ENCODE measurements around the gene SLC7A4. TPM values are rescaled to one million over a fixed set of nuclear protein-coding genes. Genes with fewer than 3 reads are reported as not detected.

The SLC7A4 gene
- total and polyA plus RNA-seq, 2 donors (not counting 1 experiment from before 2014, with no cell fraction given), result not detected

- Mint-ChIP-seq H3K9me3 (ENCODE audit: insufficient read depth) (no peaks in the 10 kb centered on the region), H3K27ac (no peak overlapping the region), H3K27me3 (peaks cover 4% of the 10 kb centered on the region), H3K4me1 (peaks cover 6% of the 10 kb centered on the region), H3K4me3 (no peak overlapping the region)
- Histone ChIP-seq H3K36me3 (replicated peaks in 1 of 2; ENCODE audit: control extremely low read depth in 1 of 2, control insufficient read depth in 1 of 2, extremely low read depth in 1 of 2, insufficient read depth in 2 of 2, low read length in 1 of 2) (no peaks in the 10 kb centered on the region), H3K4me2 (replicated peaks; ENCODE audit: low read depth, low read length, poor library complexity, severe bottlenecking) (no peak overlapping the region), H3K9ac (ENCODE audit: low read length) (no peak overlapping the region), H3K4me1 (ENCODE audit: control insufficient read depth in 2 of 2, insufficient read depth in 2 of 2, low read length in 2 of 2) (no peaks in the 10 kb centered on the region), H2AFZ (ENCODE audit: insufficient read depth, low read depth, low read length, poor library complexity, severe bottlenecking) (no peak overlapping the region), H3K79me2 (ENCODE audit: control insufficient read depth, insufficient read depth, low read length) (no peaks in the 10 kb centered on the region), H3K27me3 (replicated peaks in 1 of 4; ENCODE audit: control extremely low read depth in 1 of 4, control insufficient read depth in 3 of 4, insufficient read depth in 4 of 4, low read length in 3 of 4) (peaks cover 0 to 2% (median 0%) of the 10 kb centered on the region in 4 experiments), H3K27ac (ENCODE audit: low read length in 2 of 2) (no peak overlapping the region), H3K4me3 (ENCODE audit: control extremely low read depth in 1 of 5, extremely low read depth in 1 of 5, insufficient read depth in 1 of 5, low read depth in 2 of 5, low read length in 4 of 5) (no peak overlapping the region), H3K9me3 (ENCODE audit: control extremely low read depth in 1 of 3, control insufficient read depth in 2 of 3, insufficient read depth in 1 of 3, low read length in 2 of 3) (no peaks in the 10 kb centered on the region), H4K20me1 (ENCODE audit: control insufficient read depth, insufficient read depth, low read length, poor library complexity, severe bottlenecking) (no peaks in the 10 kb centered on the region)
- POLR2A ChIA-PET, result no interaction called here
- intact Hi-C loops (cut with micrococcal nuclease), result no loop called here
- CTCF ChIA-PET, result interaction anchor here (0.7 to 0.9 kb wide), 2 partner anchors 38 to 63 kb away, joined by 3 read pairs; partner anchors contain the start of gene LZTR1
- DNase-seq (no peak), ATAC-seq (ENCODE audit: low read depth) (peak; percentile 43)
- TF ChIP-seq EZH2 (IDR thresholded peaks at IDR 0.05; ENCODE audit: borderline replicate concordance, insufficient read depth, low read depth, low read length, poor library complexity, severe bottlenecking) (no peak), CTCF (IDR thresholded peaks at IDR 0.05) (peak; percentile 53)
- WGBS (ENCODE audit: insufficient coverage), result 66% methylated on average over 7 of the region's 7 CpGs
Observed at GRCh38 chr22:21020802-21021429, 11.4 kb downstream of the SLC7A4 start.

- DNase-seq (no peak), ATAC-seq (ENCODE audit: low read depth) (no peak)
- H3K27me3 Mint-ChIP-seq, result no peaks in the 10 kb centered on the region
- no peak overlapping the region for H3K27ac Mint-ChIP-seq
- Histone ChIP-seq H3K4me1 (ENCODE audit: control insufficient read depth in 2 of 2, insufficient read depth in 2 of 2, low read length in 2 of 2) (peaks cover 14 to 24% of the 10 kb centered on the region in 2 donors), H3K4me3 (ENCODE audit: control extremely low read depth in 1 of 5, extremely low read depth in 1 of 5, insufficient read depth in 1 of 5, low read depth in 2 of 5, low read length in 4 of 5) (no peak overlapping the region), H3K9me3 (ENCODE audit: control extremely low read depth in 1 of 3, control insufficient read depth in 2 of 3, insufficient read depth in 1 of 3, low read length in 2 of 3) (no peaks in the 10 kb centered on the region), H2AFZ (ENCODE audit: insufficient read depth, low read depth, low read length, poor library complexity, severe bottlenecking) (no peak overlapping the region), H4K20me1 (ENCODE audit: control insufficient read depth, insufficient read depth, low read length, poor library complexity, severe bottlenecking) (no peaks in the 10 kb centered on the region), H3K79me2 (ENCODE audit: control insufficient read depth, insufficient read depth, low read length) (no peaks in the 10 kb centered on the region), H3K4me2 (replicated peaks; ENCODE audit: low read depth, low read length, poor library complexity, severe bottlenecking) (no peak overlapping the region), H3K36me3 (replicated peaks in 1 of 2; ENCODE audit: control extremely low read depth in 1 of 2, control insufficient read depth in 1 of 2, extremely low read depth in 1 of 2, insufficient read depth in 2 of 2, low read length in 1 of 2) (no peaks in the 10 kb centered on the region), H3K27me3 (replicated peaks in 1 of 4; ENCODE audit: control extremely low read depth in 1 of 4, control insufficient read depth in 3 of 4, insufficient read depth in 4 of 4, low read length in 3 of 4) (peaks cover 0 to 2% (median 0%) of the 10 kb centered on the region in 4 experiments), H3K9ac (ENCODE audit: low read length) (no peak overlapping the region), H3K27ac (ENCODE audit: low read length in 2 of 2) (no peak overlapping the region)
- ChIA-PET POLR2A (no interaction called here), CTCF (interaction anchor here (1.1 kb wide), 1 partner anchor 31 kb away, joined by 3 read pairs; no protein-coding TSS in a partner anchor)
- TF ChIP-seq EZH2 (IDR thresholded peaks at IDR 0.05; ENCODE audit: borderline replicate concordance, insufficient read depth, low read depth, low read length, poor library complexity, severe bottlenecking) (no peak), CTCF (IDR thresholded peaks at IDR 0.05) (no peak)
- H3K9me3 Mint-ChIP-seq (ENCODE audit: insufficient read depth), result no peaks in the 10 kb centered on the region
- H3K4me1 Mint-ChIP-seq, result peaks cover 22% of the 10 kb centered on the region
- no peak overlapping the region for H3K4me3 Mint-ChIP-seq
- intact Hi-C loops (cut with micrococcal nuclease), result no loop called here
- WGBS (ENCODE audit: insufficient coverage), result 90% methylated on average over 3 of the region's 4 CpGs
Observed at GRCh38 chr22:21018314-21018713, 14.0 kb downstream of the SLC7A4 start.

All from B cell (primary cell).